Hematopoietic multipotent progenitor cell treated with erythropoietin and hydrocortisone succinate and interleukin-3 and kit ligand, for 4 days (in vitro differentiated cells): Measurements from ENCODE around the gene KRTAP10-2.
"Not testable (repeated sequence)": the region's sequence is repeated elsewhere in the genome, so short reads cannot be mapped to it uniquely, and the experiment has no call there.

Experiments used
- DNase-seq: peaks from one replicate; pipeline ENCODE4 v3.0.0-alpha.2; 2015

The KRTAP10-2 gene

DNA sequence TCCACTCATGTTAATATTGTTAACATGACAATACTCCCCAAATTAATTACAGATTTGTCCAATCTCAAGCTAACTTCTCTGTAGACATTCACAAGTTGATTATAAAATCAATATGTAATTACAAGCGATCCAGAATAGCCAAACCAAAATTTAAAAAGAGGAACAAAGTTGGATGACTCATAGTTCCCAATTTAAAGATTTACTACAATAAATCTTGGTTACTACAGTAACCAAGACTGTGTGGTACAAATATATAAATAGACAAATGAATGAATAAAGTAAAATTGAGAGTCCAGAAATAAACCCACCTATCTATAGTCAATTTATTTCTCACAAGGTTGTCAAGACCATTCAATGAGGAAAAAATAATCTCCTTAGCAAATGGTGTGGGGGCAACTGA, 15.1 kb upstream of the KRTAP10-2 start:
- DNase-seq, result peak; percentile 48

DNA sequence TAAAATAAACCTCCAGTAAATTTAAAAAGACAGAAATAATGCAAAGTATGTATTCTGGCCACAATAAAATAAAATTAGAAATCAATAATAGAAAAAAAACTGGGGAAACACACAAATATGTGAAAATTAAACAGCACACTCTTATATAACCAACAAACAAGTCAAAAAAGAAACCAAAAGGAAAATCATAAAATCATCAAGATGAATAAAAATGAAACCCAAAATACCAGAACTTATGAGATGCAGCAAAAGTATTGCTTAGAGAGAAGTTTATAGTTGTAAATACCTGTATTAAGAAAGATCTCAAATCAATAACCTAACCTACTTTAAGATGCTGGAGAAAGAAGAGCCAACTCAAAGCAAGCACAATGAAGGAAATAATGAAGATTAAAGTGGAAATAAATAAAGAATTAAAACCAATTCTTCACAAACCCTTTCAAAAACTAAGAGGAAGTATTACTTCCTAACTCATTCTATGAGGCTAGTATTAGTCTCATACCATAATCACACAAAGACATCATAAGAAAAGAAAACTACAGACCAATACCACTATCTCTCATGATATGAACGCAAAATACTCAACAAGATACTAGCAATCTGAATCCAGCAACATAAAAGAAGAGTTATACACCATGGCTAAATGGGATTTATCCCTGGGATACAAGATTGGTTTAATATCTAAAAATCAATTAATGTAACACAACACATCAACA, 13.7 kb upstream of the KRTAP10-2 start:
- no peak for DNase-seq

GRCh38 chr21:44564099-44564498, 12.8 kb upstream of the KRTAP10-2 start:
- no peak for DNase-seq

- no peak for DNase-seq
Observed at GRCh38 chr21:44558695-44559094, 7.4 kb upstream of the KRTAP10-2 start, which contains the start of gene KRTAP10-3. Gene KRTAP10-3 (minus strand): TSS chr21:44558795. CDS start chr21:44558715, 80 bp downstream.

DNA sequence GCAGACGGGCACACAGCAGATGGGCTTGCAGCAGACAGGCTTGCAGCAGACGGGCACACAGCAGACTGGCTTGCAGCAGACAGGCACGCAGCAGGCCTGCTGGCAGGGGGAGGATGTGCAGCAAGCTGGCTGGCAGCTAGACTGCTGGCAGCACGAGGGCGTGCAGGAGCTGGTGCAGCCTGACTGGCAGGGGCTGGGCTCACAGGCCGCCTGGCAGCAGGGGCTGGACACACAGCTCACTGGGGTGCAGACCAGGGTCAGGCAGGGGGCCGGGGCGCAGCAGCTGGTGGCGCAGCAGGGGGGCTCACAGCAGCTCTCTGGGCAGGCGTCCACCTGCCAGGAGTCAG, 7.0 kb upstream of the KRTAP10-2 start:
- DNase-seq, result not testable (repeated sequence)

DNA sequence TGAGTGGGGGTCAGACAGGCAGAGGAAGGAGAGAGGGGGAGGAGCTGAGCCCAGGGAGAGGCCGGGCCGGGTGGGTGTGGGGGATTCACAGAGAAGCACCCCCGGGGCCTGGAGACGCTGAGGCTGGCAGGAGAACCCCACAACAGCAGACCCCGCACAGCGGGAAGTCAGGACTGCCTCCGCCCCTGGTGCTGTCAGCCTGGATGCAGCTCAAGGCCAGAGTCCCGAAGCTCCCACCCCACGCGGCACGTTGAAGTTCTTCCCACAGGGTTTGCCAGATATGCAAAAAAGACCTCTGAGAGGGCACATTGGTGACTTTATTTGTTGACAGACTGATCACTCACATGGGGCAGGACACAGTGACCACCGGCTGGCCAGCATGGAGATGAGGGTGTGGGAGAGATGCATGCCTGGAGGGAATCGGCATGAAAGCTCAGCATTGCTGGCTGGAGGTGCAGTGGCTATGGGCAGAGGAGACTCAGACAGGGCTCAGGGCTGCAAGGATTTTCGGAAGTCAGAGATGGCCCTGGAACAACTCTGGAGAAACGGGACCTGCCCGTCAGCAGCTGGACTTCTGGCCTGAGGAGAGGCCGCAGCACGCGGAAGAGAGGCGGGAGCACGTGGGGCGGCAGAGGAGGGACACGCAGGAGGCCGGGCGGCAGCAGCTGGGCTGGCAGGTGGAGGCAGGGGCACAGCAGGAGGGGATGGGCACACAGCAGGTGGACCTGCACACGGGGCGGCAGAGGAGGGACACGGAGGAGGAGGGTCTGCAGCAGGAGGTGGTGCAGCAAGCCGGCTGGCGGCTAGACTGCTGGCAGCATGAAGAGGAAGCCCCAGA, 6.4 kb upstream of the KRTAP10-2 start:
- no peak for DNase-seq

- no peak for DNase-seq
Observed at GRCh38 chr21:44556879-44557278, 5.6 kb upstream of the KRTAP10-2 start.

DNA sequence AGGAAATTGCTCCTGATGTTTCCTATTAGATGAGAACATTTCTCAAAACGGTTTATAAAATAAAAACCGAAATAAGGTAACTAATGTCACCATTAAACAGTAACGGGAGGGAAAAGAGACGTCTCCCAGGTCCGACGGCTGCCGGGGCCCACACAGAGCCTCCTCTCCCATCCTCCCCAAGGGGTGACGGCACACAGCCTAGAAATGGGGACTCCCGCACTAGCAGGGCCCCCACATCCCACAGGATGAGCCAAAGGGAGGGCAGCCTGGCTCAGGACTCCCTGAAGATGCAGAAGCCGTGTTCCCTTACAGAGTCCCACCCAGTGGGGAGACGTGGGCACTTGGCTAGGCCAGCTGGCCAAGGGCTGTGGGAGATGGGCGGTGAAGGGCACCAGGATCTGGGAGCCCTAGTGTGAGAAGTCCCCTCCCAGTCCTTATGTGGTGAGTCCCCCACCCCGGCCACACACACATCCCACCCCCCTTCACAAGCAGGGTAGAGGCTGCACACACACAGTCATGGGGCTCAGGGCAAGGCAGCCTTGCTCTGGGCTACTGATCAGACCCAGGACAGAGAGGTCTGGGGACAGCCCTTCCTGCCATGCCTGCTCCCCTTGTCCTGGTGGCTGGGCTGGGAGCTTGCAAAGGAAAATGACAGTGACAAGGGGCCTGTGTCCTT, 4.0 kb upstream of the KRTAP10-2 start:
- no peak for DNase-seq

- no peak for DNase-seq
Observed at GRCh38 chr21:44552681-44553080, 1.4 kb upstream of the KRTAP10-2 start.

DNA sequence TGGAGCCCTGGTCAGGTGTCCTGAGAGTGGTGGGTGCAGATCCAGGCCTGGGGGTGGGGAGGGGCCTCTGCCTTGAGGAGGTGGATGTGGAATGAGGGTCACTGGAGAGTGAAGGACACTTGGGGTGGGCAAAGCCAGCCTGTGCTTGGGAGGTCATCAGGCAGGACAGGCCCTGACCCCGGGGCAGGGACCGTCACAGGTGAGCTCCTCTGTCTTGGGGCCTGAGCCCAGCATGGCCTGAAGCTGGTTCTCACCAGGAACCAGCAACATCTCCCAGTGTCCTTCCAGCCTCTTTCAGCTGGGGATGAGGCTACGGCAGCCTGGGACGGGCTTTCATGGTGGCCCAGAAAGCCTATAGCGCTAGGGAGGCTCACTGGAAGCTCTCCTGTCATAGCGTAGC, 831 bp upstream of the KRTAP10-2 start:
- no peak for DNase-seq

DNA sequence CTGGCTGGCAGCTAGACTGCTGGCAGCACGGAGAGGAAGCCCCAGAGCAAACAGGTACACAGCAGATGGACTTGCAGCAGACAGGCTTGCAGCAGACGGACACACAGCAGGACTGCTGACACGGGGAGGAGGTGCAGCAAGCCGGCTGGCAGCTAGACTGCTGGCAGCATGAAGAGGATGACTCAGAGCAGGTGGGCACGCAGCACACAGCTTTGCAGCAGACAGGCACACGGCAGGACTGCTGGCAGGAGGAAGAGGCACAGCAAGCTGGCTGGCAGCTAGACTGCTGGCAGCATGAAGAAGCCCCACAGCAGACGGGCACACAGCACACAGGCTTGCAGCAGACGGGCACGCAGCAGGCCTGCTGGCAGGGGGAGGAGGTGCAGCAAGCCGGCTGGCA, 498 bp downstream of the KRTAP10-2 start:
- no peak for DNase-seq

DNA sequence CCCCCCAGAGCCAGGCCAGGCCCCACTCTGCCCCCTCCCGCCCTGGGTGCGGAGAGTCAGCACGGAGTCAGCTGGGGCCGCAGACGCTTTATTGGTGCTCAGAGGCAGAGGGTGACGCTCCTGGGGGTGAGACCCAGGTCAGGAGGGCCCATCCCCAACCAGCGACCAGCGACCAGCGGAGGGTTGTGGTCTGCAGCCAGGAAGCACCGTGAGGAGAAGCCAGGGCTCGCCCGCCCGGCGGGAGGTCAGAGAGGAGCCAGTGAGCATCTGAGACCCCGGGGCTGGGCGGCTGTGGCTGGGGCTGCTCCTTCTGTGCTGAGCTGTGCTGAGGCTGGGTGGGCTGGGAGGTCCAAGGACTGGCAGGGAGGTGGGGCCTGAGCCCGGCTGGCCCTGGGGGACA, 1.0 kb downstream of the KRTAP10-2 start:
- DNase-seq, result not testable (repeated sequence)

DNA sequence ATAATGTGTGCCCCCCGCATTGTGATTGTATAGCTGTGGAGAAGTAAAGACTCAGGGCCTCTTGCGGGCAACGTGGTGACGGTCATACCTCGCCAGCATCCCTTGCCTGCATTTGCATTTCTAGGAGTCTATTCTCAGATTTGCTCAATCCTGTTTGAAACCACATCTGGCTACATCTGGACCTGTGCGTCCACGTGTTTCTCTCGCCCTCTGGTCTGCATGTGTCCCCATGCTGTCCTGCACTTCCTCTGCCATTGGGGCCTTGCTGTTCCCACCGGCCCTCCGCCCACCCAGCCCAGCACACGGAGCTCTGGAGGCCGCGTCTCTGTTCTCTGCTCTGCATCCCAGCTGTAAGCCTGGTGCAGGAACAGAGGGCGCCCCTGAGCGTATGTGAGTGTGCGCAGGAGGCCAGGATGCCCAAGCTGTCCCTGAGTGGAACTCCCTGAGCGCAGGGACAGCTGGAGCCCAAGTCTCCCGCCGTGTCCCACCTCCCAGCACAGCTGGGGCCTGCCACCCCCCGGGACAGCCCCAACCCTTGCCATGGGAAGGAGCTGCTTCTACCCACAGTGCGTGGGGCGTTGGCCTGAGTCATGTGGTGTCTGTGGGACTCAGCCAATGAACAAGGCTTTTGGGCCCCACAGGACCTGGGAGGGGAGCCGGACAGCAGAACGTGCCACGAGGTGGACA, 1.6 kb downstream of the KRTAP10-2 start:
- no peak for DNase-seq

DNA sequence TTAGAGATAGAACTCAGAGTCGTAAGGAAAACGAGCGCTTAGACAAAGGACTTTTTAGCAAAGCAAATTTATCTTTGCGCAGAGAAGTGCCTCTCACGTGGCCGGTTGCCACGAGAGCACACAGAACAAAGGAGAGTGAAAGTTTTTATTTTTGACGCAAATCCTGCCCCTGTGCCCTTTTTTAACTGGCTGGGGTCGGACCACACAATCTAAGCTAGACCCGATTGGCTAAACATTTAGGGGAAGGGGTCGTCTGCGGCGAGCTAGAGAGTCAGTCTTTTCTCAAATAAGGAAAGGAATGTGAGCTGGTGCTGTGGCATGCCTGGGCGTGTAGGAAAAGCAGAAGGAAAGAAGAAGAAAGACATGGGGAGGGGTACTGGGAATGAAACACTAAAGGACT, 2.4 kb downstream of the KRTAP10-2 start:
- no peak for DNase-seq

DNA sequence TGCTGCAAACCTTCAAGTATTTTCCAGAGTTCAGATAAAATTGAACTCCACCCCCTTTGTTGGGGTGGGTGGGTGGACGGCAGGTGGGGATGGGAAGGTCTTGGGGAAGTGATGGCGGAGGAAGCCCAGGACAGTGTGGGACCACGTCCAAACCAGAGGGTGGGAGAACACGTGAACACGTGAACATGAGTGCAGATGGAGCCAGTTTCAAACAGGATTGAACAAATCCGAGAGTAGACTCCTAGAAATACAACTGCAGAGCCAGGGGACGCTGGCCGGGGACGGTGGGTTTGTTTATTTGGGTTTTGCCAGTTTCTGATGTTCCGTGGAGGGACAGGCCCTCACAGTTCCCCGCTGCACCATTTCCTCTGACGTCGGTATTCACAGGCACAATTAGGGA, 2.9 kb downstream of the KRTAP10-2 start:
- DNase-seq, result no peak

DNA sequence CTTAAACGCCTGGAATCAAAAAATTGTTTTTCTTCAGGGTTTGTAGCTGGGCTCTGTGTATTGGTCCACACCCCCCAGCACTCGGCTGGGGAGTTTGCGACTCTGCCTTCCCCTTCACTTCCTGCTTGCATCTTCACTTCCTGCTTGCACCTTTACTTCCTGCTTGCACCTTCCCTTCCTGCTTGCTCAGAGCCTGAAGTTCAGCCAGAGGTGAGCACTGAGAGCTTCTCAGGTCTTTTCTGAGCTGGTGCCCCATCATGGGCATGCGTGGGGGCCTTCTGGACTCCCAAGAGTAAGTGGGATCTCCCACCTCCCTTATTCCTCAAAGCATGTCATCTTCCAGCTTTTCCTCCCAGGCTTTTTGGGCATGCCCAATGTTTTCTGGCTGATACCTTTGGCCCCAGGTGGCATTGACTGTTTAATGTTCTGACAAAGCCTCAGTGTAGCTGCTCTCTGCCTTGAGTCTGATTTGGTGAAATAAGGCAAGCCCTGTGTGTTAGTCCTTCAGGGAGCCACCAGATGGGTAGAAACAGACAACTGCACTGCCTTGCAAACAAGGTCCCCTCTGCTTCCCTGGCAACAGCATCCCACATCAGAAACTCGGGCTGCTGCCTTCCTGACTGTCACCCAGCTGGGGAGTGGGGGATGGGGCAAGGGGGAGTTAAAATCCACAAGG, 3.5 kb downstream of the KRTAP10-2 start:
- DNase-seq, result no peak

- no peak for DNase-seq
Observed at GRCh38 chr21:44544566-44544965, 6.7 kb downstream of the KRTAP10-2 start.

DNA sequence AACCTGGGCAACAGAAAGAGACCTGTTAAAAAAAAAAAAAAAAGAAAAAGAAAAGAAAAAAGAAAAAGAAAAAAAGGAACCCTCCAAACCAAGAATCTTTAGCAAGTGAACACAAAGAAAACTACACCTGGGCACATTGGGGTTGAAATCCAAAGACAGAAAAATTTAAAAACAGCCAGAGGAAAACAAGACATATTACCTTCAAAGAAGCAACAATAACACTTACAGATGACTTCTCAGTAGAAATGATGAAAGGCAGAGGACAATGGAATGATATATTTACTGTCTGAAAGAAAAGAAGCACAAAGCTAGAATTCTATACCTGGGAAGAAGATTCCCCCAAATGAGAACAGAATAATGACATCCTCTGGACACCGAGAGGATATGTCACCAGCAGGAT, 8.6 kb downstream of the KRTAP10-2 start:
- DNase-seq, result no peak

DNA sequence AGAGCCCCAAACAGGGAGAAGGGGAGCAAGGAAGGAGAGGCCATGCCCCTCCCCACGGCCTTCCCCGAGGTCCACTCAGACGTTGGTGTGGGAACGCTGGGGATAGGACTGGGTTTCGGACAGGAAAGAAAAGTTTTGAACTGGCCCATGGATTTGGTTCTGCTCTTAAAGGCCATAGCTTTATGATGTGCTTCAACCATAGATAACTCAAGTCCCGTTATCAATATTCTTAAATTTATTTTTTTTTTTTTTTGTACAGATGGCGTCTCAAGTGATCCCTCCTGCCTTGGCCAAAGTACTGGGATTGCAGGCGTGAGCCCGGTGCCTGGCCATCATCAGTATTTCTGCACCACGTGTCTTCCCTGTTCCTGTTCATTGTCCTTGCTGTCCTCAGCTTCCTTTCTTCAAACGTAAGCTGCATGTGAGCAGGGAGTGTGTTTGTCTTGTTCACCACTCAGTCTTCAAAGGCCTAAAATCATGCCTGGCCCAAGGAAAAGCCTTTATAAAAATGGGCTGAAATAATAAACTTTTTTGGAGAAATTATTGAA, 10.5 kb downstream of the KRTAP10-2 start:
- no peak for DNase-seq

DNA sequence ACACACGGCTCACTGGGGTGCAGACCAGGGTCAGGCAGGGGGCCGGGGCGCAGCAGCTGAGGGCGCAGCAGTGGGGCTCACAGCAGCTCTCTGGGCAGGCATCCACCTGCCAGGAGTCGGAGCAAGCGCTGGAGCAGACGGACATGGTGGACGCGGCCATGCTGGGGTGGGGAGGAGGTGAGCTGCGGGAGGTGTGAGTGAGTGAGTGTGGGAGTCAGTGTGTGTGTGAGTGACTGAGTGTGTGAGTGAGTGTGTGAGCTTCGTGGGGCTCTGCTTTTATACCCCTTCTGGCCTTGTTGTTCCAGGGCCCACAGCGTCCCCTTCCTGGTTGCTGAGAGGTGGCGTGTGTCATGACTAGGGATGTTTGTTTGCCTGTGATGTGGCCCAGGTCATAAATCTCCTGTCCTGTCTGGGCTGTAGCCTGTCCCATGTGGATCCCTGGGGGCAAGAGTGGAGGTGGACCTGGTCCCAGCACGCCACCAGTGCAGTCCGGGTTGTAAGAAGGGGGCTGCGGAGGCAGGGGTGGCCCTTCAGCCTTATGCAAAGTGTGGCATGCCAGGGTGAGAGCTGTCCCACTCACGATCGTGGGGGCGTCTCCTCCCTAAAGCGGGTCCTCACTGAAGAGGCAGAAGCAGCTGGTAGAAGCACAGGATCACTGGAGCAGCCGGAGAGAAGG, 11.2 kb downstream of the KRTAP10-2 start, which contains the start of gene KRTAP10-1:
Gene KRTAP10-1, minus strand, starts transcription at position 205 of the 676 bp plus-strand sequence. Its CDS starts 45 bp downstream, at position 160.
- DNase-seq, result no peak

DNA sequence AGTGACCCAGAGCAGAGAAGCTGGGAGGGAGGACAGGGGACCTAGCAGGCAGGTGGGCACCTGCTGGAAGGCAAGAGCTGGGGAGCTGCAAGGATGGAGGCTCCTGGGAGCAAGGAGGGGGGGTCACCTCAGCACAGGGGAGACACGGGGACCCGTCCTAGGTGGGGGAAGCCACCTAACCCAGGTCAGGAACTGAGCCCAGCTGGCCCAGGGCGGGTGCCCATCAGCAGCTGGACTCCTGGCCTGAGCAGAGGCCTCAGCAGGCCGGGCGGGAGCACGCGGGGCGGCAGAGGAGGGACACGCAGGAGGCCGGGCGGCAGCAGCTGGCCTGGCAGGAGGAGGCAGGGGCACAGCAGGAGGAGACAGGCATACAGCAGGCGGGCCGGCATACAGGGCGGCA, 12.3 kb downstream of the KRTAP10-2 start:
- no peak for DNase-seq
